ENCODE measurements around the gene SMYD3. TPM values are rescaled to one million over a fixed set of nuclear protein-coding genes. Genes with fewer than 3 reads are reported as not detected.

SMYD3 gene
- total and polyA plus RNA-seq, 10 of the 15 experiments (the other 5 are each of a cell fraction or from before 2014, with no cell fraction given), result 18.3 to 54.0 (median 24.8) TPM

DNA sequence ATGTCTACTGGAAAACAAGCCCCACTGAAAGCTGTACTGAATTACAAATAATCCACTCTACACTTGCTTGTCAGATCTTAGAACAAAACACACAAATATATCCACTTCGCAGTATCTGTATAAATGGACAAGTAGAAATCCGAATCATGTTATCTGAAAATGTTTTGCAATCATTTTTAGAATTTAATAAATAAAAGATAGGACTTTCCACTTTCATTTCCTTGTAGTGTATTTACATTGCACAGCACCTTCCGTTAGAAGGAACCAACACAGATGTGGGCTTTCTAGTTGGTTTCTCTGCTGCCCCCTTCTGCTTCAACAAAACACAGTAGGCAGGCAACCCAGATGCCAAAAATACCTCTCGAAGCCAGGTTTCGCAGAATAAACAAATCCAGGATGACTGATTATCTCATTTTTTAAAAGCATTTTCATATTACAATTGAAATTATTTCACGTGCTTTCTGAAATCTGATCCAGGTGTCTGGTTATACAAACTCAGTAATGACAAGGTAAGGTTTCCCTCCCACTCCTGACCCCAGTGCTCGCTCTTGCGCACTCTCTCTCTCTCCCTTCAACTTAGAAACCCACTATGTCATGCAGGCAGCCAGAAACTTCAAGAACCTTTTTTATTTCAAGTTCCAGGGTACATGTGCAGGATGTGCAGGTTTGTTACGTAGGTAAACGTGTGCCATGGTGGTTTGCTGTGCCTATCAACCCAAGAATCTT, 389.9 kb downstream of the SMYD3 start (continued):
- TF ChIP-seq PBX3 (IDR thresholded peaks at IDR 0.05; ENCODE audit: insufficient replicate concordance, low read depth, low read length) (no peak), GABPA (IDR thresholded peaks at IDR 0.05; ENCODE audit: low read depth) (0 out of 2 replicates have a peak, but pooled peaks have one; percentile 3), RUNX3 (IDR thresholded peaks at IDR 0.05; ENCODE audit: low read length) (peak; percentile 34; the same call in 1 of the 2 replicates), MYB (IDR thresholded peaks at IDR 0.05; ENCODE audit: borderline replicate concordance, low read depth, low read length) (no peak), RAD21 (IDR thresholded peaks at IDR 0.05; ENCODE audit: insufficient read depth, low read depth, low read length) (peak; percentile 53), E2F8 (IDR thresholded peaks at IDR 0.05; ENCODE audit: low read depth, partially characterized antibody) (no peak), EED (IDR thresholded peaks at IDR 0.05; ENCODE audit: low read depth) (no peak)

DNA sequence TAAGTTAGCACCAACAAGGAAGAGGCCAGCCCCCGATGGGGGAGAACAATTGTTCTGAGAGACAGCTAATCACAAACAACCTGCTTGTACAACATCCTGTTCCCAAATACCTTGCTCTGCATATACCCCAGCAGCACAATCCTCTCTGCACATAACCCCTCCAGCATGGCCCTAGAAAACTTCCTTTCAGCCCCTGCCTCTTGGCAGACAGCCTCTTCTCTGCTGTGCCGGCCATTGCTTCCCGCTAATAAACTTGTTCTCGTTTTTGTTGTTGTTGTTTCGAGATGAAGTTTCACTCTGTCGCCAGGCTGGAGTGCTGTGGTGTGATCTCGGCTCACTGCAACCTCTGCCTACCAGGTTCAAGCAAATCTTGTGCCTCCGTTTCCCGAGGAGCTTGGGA, 392.7 kb downstream of the SMYD3 start:
- RAD21 ChIA-PET (ENCODE audit: unreplicated experiment), result no interaction called here
- in situ Hi-C loops (cut with MboI), result no loop called here
- H3K4me2 ChIP-seq (ENCODE audit: control insufficient read depth, insufficient read depth), result no peak overlapping the region
- TF ChIP-seq NFXL1 (IDR thresholded peaks at IDR 0.05; ENCODE audit: borderline replicate concordance) (no peak), RELA (IDR thresholded peaks at IDR 0.05; ENCODE audit: borderline replicate concordance, partially characterized antibody) (no peak), ZNF384 (IDR thresholded peaks at IDR 0.05; ENCODE audit: borderline replicate concordance, low read depth, low read length) (no peak), RB1 (IDR thresholded peaks at IDR 0.05; ENCODE audit: borderline replicate concordance) (no peak), SMC3 (IDR thresholded peaks at IDR 0.05; ENCODE audit: borderline replicate concordance, low read length) (no peak), ZNF274 (IDR thresholded peaks at IDR 0.05; ENCODE audit: insufficient read depth, insufficient read length) (no peak), IKZF2 (IDR thresholded peaks at IDR 0.05) (no peak), HDAC6 (IDR thresholded peaks at IDR 0.05; ENCODE audit: unreplicated experiment) (no peak)
- TF ChIP-seq, protein P1, sequence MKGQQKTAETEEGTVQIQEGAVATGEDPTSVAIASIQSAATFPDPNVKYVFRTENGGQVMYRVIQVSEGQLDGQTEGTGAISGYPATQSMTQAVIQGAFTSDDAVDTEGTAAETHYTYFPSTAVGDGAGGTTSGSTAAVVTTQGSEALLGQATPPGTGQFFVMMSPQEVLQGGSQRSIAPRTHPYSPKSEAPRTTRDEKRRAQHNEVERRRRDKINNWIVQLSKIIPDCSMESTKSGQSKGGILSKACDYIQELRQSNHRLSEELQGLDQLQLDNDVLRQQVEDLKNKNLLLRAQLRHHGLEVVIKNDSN (IDR thresholded peaks at IDR 0.05; ENCODE audit: borderline replicate concordance, extremely low read length, insufficient read depth, low read depth, low read length), result no peak
- TF ChIP-seq, protein P2, sequence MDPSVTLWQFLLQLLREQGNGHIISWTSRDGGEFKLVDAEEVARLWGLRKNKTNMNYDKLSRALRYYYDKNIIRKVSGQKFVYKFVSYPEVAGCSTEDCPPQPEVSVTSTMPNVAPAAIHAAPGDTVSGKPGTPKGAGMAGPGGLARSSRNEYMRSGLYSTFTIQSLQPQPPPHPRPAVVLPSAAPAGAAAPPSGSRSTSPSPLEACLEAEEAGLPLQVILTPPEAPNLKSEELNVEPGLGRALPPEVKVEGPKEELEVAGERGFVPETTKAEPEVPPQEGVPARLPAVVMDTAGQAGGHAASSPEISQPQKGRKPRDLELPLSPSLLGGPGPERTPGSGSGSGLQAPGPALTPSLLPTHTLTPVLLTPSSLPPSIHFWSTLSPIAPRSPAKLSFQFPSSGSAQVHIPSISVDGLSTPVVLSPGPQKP (IDR thresholded peaks at IDR 0.05; ENCODE audit: low read depth, low read length), result no peak

More for the DNA sequence above, 392.7 kb downstream of the SMYD3 start:
- Histone ChIP-seq H3K9me3 (replicated peaks; ENCODE audit: control insufficient read depth, insufficient read depth, low read length) (no peaks in the 10 kb centered on the region), H3K4me3 (no peak overlapping the region), H2AFZ (ENCODE audit: control insufficient read depth, low read depth, low read length) (no peak overlapping the region), H3K27ac (ENCODE audit: control insufficient read depth, insufficient read depth) (no peak overlapping the region), H3K36me3 (ENCODE audit: control insufficient read depth in 2 of 2, insufficient read depth in 2 of 2, low read length in 1 of 2) (no peaks in the 10 kb centered on the region), H3K79me2 (ENCODE audit: control insufficient read depth, insufficient read depth, low read length) (no peaks in the 10 kb centered on the region), H3K9ac (ENCODE audit: control insufficient read depth, insufficient read depth, low read length) (no peak overlapping the region), H4K20me1 (ENCODE audit: control insufficient read depth, insufficient read depth) (no peaks in the 10 kb centered on the region), H3K27me3 (replicated peaks in 1 of 2; ENCODE audit: control insufficient read depth in 2 of 2, insufficient read depth in 2 of 2, low read length in 1 of 2) (no peaks in the 10 kb centered on the region), H3K4me1 (ENCODE audit: control insufficient read depth, insufficient read depth, low read length) (no peaks in the 10 kb centered on the region)
- intact Hi-C loops (cut with micrococcal nuclease; ENCODE audit: unreplicated experiment), result no loop called here
- DNase-seq (ENCODE audit: low read depth, low spot score), result no peak
- ATAC-seq, result no peak
- FAIRE-seq, result no peak
- CTCF ChIA-PET, result interaction anchor here (1.2 kb wide), 1 partner anchor 9 kb away, joined by 3 read pairs; no protein-coding TSS in a partner anchor
- WGBS (ENCODE audit: insufficient coverage, insufficient replicate concordance, low lambda C conversion rate, missing lambda C conversion rate), result 85% methylated on average over 9 of the region's 9 CpGs
- SMC1A ChIA-PET (ENCODE audit: uncharacterized antibody, unreplicated experiment), result no interaction called here
- no TSS peak for BruUV-seq (replicated peaks)
- POLR2A ChIA-PET, result no interaction called here
